ENCODE results near the gene TMEM239.

Gene TMEM239

GRCh38 chr20:2837221-2837960 lies 21.2 kb downstream of the TMEM239 start:
- no peak overlapping the region for H2AFZ ChIP-seq (ENCODE audit: low read depth)
- no peaks in the 10 kb centered on the region for H3K27me3 ChIP-seq (ENCODE audit: insufficient read depth, low read depth)
- no peak for TF ChIP-seq CTCF (conservative IDR thresholded peaks at IDR 0.05; ENCODE audit: low read depth, low read length)
- no peak overlapping the region for H3K27ac ChIP-seq
- no peaks in the 10 kb centered on the region for H4K20me1 ChIP-seq (ENCODE audit: insufficient read depth)
- no peak overlapping the region for H3K9ac ChIP-seq
- no peaks in the 10 kb centered on the region for H3K79me2 ChIP-seq (ENCODE audit: insufficient read depth, low read depth)
- no peak overlapping the region for H3K4me3 ChIP-seq (IDR thresholded peaks at IDR 0.05; ENCODE audit: insufficient read depth, low read depth, low read length)
- H3K4me1 ChIP-seq (ENCODE audit: low read depth, poor library complexity, severe bottlenecking), result no peaks in the 10 kb centered on the region
- no peak overlapping the region for H3K4me2 ChIP-seq
- no peaks in the 10 kb centered on the region for H3K36me3 ChIP-seq (ENCODE audit: insufficient read depth)

GRCh38 chr20:2838170-2838797 lies 22.1 kb downstream of the TMEM239 start:
- no peak overlapping the region for H3K4me3 ChIP-seq (IDR thresholded peaks at IDR 0.05; ENCODE audit: insufficient read depth, low read depth, low read length)
- H3K36me3 ChIP-seq (ENCODE audit: insufficient read depth), result no peaks in the 10 kb centered on the region
- no peaks in the 10 kb centered on the region for H4K20me1 ChIP-seq (ENCODE audit: insufficient read depth)

GRCh38 chr20:2838847-2839671 lies 22.9 kb downstream of the TMEM239 start:
- Histone ChIP-seq H3K27ac (no peak overlapping the region), H3K4me2 (no peak overlapping the region), H3K36me3 (ENCODE audit: insufficient read depth) (no peaks in the 10 kb centered on the region), H3K9ac (no peak overlapping the region), H3K4me1 (ENCODE audit: low read depth, poor library complexity, severe bottlenecking) (no peaks in the 10 kb centered on the region), H3K27me3 (ENCODE audit: insufficient read depth, low read depth) (no peaks in the 10 kb centered on the region), H3K79me2 (ENCODE audit: insufficient read depth, low read depth) (no peaks in the 10 kb centered on the region), H3K4me3 (IDR thresholded peaks at IDR 0.05; ENCODE audit: insufficient read depth, low read depth, low read length) (no peak overlapping the region), H2AFZ (ENCODE audit: low read depth) (no peak overlapping the region), H4K20me1 (ENCODE audit: insufficient read depth) (no peaks in the 10 kb centered on the region)
- no peak for TF ChIP-seq CTCF (conservative IDR thresholded peaks at IDR 0.05; ENCODE audit: low read depth, low read length)

More at GRCh38 chr20:2838170-2838797, 22.1 kb downstream of the TMEM239 start:
- H3K27ac ChIP-seq, result no peak overlapping the region
- no peaks in the 10 kb centered on the region for H3K27me3 ChIP-seq (ENCODE audit: insufficient read depth, low read depth)
- no peaks in the 10 kb centered on the region for H3K79me2 ChIP-seq (ENCODE audit: insufficient read depth, low read depth)
- no peak overlapping the region for H3K9ac ChIP-seq
- TF ChIP-seq CTCF (conservative IDR thresholded peaks at IDR 0.05; ENCODE audit: low read depth, low read length), result no peak
- H3K4me1 ChIP-seq (ENCODE audit: low read depth, poor library complexity, severe bottlenecking), result no peaks in the 10 kb centered on the region
- H3K4me2 ChIP-seq, result no peak overlapping the region
- no peak overlapping the region for H2AFZ ChIP-seq (ENCODE audit: low read depth)

DNA sequence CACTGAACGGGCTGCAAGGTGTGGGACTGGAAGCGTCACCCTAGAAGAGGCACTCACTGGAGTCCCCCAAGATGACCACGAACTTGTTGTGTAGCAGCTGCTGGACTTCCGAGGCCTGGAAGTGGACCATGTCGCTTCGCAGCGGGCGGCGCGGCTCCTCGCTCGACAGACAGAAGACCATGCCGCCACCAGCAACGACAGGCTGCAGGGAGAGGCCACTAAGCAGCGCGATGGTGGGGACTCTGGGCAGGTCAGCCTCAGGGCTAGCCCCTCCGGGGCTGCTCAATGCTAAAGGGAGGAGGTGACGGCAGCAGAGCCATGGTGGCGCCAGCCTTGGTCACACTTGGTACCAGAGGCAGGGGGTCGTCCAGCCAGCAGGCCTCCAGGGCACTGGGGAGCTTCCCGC lies 23.6 kb downstream of the TMEM239 start:
- Histone ChIP-seq H3K4me3 (IDR thresholded peaks at IDR 0.05; ENCODE audit: insufficient read depth, low read depth, low read length) (no peak overlapping the region), H3K27me3 (ENCODE audit: insufficient read depth, low read depth) (no peaks in the 10 kb centered on the region), H3K4me2 (peak overlapping the region; percentile 42; the same call in 1 of the 2 replicates), H3K4me1 (ENCODE audit: low read depth, poor library complexity, severe bottlenecking) (no peaks in the 10 kb centered on the region), H2AFZ (ENCODE audit: low read depth) (no peak overlapping the region; the same call in 1 of the 2 replicates), H4K20me1 (ENCODE audit: insufficient read depth) (no peaks in the 10 kb centered on the region), H3K9ac (no peak overlapping the region), H3K36me3 (ENCODE audit: insufficient read depth) (no peaks in the 10 kb centered on the region), H3K79me2 (ENCODE audit: insufficient read depth, low read depth) (no peaks in the 10 kb centered on the region), H3K27ac (no peak overlapping the region)
- no peak for TF ChIP-seq CTCF (conservative IDR thresholded peaks at IDR 0.05; ENCODE audit: low read depth, low read length)
